Measurements from ENCODE around the gene CORO2B. TPM values are rescaled to one million over a fixed set of nuclear protein-coding genes. Genes with fewer than 3 reads are reported as not detected.

Gene CORO2B
- total and polyA plus RNA-seq, 2 of the 13 experiments (the other 11 are each of a cell fraction or from before 2014, with no cell fraction given), result 0.35 to 0.63 TPM

DNA sequence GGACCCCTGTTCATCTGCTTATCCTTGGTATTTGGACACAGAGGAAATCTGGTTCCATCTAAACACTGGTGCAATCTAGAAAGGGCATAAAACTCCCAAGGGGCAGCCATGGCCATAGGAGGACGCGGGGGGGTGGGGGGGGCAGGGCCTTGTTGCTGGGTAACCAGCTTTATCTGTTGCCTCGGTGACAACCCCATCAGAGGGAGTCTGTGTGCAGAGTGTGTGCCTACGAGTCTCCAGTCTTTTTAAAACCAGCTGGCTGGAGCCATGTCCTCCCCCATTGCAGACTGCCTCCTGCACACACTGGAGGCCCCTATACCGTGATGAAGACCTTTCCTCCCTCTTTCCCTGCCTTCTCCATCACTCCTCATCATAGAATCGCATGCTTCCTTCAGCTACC lies 26.4 kb upstream of the CORO2B start:
- H3K4me3 ChIP-seq (replicated peaks in 1 of 3; ENCODE audit: insufficient read depth in 1 of 3, low read depth in 2 of 3, low read length in 3 of 3), result no peak overlapping the region
- BruUV-seq (replicated peaks), result no TSS peak
- ChIA-PET POLR2A (no interaction called here), CTCF (ENCODE audit: low intra/inter-chr PET ratio, low total read pairs) (no interaction called here)
- FAIRE-seq (no peak), DNase-seq (ENCODE audit: low spot score) (no peak), ATAC-seq (no peak)
- in situ Hi-C loops (cut with HindIII; ENCODE audit: extremely low pct_ligation_motif_present, low pct_unique_long_range_greater_than_20kb), result loop anchor here (5.0 to 10.0 kb wide), 2 partner anchors 120 to 372 kb away; no protein-coding TSS in a partner anchor
- H3K4me1 ChIP-seq (ENCODE audit: insufficient read depth, low read length), result no peaks in the 10 kb centered on the region
- no peaks in the 10 kb centered on the region for H3K9me3 ChIP-seq (ENCODE audit: low read length)
- H3K27ac ChIP-seq (ENCODE audit: extremely low read length, insufficient read depth, low read length), result no peak overlapping the region
- no peak overlapping the region for H2AFZ ChIP-seq (ENCODE audit: low read length)
- no peaks in the 10 kb centered on the region for H3K79me2 ChIP-seq (ENCODE audit: insufficient read depth, low read length)
- 6% methylated on average over 6 of the region's 6 CpGs for WGBS (ENCODE audit: low lambda C conversion rate)
- intact Hi-C loops (cut with micrococcal nuclease; ENCODE audit: unreplicated experiment), result no loop called here
- no peak overlapping the region for H3K9ac ChIP-seq (ENCODE audit: insufficient read depth, low read depth, low read length)
- no peaks in the 10 kb centered on the region for H4K20me1 ChIP-seq (ENCODE audit: insufficient read depth, low read length)
- TF ChIP-seq, protein P1, sequence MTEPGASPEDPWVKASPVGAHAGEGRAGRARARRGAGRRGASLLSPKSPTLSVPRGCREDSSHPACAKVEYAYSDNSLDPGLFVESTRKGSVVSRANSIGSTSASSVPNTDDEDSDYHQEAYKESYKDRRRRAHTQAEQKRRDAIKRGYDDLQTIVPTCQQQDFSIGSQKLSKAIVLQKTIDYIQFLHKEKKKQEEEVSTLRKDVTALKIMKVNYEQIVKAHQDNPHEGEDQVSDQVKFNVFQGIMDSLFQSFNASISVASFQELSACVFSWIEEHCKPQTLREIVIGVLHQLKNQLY (CRISPR knock-in tag; IDR thresholded peaks at IDR 0.05), result no peak
- no peak for TF ChIP-seq ZNF772 (CRISPR knock-in tag; IDR thresholded peaks at IDR 0.05)
- TF ChIP-seq KAT7 (CRISPR knock-in tag; IDR thresholded peaks at IDR 0.05; ENCODE audit: borderline replicate concordance), result no peak
- TF ChIP-seq, protein P2, sequence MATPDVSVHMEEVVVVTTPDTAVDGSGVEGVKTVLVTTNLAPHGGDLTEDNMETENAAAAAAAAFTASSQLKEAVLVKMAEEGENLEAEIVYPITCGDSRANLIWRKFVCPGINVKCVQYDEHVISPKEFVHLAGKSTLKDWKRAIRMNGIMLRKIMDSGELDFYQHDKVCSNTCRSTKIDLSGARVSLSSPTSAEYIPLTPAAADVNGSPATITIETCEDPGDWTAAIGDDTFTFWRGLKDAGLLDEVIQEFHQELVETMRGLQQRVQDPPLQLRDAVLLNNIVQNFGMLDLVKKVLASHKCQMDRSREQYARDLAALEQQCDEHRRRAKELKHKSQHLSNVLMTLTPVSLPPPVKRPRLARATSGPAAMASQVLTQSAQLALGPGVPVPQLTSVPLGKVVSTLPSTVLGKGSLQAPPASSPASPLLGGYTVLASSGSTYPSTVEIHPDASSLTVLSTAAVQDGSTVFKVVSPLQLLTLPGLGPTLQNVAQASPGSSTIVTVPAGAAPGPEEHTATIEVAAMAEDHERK (CRISPR knock-in tag; IDR thresholded peaks at IDR 0.05; ENCODE audit: low read depth), result no peak
- TF ChIP-seq ZNF432 (CRISPR knock-in tag; IDR thresholded peaks at IDR 0.05; ENCODE audit: borderline replicate concordance), result no peak
- TF ChIP-seq DMAP1 (CRISPR knock-in tag; IDR thresholded peaks at IDR 0.05), result no peak
- no peak for TF ChIP-seq TBP (CRISPR knock-in tag; IDR thresholded peaks at IDR 0.05)
- TF ChIP-seq ARID2 (CRISPR knock-in tag; IDR thresholded peaks at IDR 0.05; ENCODE audit: borderline replicate concordance), result no peak
- TF ChIP-seq, protein P3, sequence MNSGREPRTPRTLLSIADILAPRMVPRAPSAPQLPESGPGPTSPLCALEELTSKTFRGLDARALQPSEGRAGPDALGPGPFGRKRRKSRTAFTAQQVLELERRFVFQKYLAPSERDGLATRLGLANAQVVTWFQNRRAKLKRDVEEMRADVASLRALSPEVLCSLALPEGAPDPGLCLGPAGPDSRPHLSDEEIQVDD (CRISPR knock-in tag; IDR thresholded peaks at IDR 0.05; ENCODE audit: borderline replicate concordance), result no peak
- TF ChIP-seq, protein P4, sequence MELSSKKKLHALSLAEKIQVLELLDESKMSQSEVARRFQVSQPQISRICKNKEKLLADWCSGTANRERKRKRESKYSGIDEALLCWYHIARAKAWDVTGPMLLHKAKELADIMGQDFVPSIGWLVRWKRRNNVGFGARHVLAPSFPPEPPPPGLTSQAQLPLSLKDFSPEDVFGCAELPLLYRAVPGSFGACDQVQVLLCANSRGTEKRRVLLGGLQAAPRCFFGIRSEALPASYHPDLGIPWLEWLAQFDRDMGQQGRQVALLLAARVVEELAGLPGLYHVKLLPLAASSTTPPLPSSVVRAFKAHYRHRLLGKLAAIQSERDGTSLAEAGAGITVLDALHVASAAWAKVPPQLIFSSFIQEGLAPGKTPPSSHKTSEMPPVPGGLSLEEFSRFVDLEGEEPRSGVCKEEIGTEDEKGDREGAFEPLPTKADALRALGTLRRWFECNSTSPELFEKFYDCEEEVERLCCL (CRISPR knock-in tag; IDR thresholded peaks at IDR 0.05; ENCODE audit: borderline replicate concordance), result no peak
- TF ChIP-seq PRPF4 (IDR thresholded peaks at IDR 0.05; ENCODE audit: low read depth, low read length, poor library complexity, severe bottlenecking), result no peak
- no peak for TF ChIP-seq CBX5 (CRISPR knock-in tag; IDR thresholded peaks at IDR 0.05; ENCODE audit: borderline replicate concordance)
- no peak for TF ChIP-seq TEAD3 (CRISPR knock-in tag; optimal IDR thresholded peaks at IDR 0.05; ENCODE audit: borderline replicate concordance)
- TF ChIP-seq, protein P5, sequence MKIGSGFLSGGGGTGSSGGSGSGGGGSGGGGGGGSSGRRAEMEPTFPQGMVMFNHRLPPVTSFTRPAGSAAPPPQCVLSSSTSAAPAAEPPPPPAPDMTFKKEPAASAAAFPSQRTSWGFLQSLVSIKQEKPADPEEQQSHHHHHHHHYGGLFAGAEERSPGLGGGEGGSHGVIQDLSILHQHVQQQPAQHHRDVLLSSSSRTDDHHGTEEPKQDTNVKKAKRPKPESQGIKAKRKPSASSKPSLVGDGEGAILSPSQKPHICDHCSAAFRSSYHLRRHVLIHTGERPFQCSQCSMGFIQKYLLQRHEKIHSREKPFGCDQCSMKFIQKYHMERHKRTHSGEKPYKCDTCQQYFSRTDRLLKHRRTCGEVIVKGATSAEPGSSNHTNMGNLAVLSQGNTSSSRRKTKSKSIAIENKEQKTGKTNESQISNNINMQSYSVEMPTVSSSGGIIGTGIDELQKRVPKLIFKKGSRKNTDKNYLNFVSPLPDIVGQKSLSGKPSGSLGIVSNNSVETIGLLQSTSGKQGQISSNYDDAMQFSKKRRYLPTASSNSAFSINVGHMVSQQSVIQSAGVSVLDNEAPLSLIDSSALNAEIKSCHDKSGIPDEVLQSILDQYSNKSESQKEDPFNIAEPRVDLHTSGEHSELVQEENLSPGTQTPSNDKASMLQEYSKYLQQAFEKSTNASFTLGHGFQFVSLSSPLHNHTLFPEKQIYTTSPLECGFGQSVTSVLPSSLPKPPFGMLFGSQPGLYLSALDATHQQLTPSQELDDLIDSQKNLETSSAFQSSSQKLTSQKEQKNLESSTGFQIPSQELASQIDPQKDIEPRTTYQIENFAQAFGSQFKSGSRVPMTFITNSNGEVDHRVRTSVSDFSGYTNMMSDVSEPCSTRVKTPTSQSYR (CRISPR knock-in tag; IDR thresholded peaks at IDR 0.05; ENCODE audit: borderline replicate concordance), result no peak
- TF ChIP-seq, protein P6, sequence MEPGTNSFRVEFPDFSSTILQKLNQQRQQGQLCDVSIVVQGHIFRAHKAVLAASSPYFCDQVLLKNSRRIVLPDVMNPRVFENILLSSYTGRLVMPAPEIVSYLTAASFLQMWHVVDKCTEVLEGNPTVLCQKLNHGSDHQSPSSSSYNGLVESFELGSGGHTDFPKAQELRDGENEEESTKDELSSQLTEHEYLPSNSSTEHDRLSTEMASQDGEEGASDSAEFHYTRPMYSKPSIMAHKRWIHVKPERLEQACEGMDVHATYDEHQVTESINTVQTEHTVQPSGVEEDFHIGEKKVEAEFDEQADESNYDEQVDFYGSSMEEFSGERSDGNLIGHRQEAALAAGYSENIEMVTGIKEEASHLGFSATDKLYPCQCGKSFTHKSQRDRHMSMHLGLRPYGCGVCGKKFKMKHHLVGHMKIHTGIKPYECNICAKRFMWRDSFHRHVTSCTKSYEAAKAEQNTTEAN (CRISPR knock-in tag; conservative IDR thresholded peaks at IDR 0.05), result no peak
- TF ChIP-seq ONECUT2 (CRISPR knock-in tag; IDR thresholded peaks at IDR 0.05), result no peak
- no peaks in the 10 kb centered on the region for H3K27me3 ChIP-seq (ENCODE audit: control insufficient read depth in 1 of 2, insufficient read depth in 2 of 2, low read length in 2 of 2)
- no peaks in the 10 kb centered on the region for H3K36me3 ChIP-seq (replicated peaks in 1 of 2; ENCODE audit: control insufficient read depth in 1 of 2, insufficient read depth in 2 of 2, low read length in 2 of 2)
- H3K4me2 ChIP-seq (ENCODE audit: low read depth, low read length), result no peak overlapping the region

Data from HepG2 (cell line).